Measurements from ENCODE around the gene PRADC1. TPM values are rescaled to one million over a fixed set of nuclear protein-coding genes. Genes with fewer than 3 reads are reported as not detected.

PRADC1 gene
- total and polyA plus RNA-seq, 2 donors (not counting 1 experiment from before 2014, with no cell fraction given): 11.7 to 12.3 TPM

DNA sequence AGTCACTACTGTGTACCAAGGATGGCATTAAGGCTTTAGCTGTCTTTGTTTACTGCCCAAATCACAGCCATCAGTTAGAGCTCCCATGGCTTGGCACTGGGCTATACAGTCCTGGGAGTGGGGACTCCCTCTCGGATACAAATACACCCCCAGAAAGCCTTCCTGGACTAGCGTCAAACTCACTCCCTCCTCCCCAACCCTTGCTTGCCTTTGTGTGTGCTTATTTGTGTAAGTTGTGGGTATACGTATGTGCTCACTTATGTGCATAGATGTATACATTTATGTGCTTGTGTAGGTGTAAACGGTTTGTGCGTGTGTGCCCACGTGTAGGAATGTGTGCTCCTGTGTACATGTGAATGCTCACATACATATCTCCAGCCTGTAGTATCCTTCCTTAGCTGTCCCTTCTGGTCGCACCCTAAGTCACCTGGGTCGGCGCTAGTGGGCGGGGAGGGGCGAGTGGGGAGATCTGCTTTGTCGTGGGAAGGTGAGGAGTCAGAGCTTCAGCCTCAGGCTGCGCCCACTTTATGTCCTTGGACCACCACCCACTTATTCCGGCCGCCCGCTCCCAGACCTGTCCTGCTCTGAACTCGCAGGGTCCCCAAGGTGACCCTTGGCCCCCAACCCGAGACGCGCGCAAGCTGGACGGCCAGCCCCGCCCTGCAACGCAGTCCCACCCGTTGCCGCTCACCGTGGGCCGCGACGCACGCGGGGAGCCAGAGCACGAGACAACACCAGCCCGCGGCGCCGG is 461 bp downstream of the PRADC1 start:
- peaks cover 5% of the 10 kb centered on the region for H3K36me3 ChIP-seq (ENCODE audit: control insufficient read depth, insufficient read depth, low read length)
- H3K4me3 ChIP-seq (replicated peaks in 1 of 4; ENCODE audit: control extremely low read depth in 1 of 4, insufficient read depth in 1 of 4, low read depth in 3 of 4, low read length in 4 of 4): peak overlapping the region; percentile 61 to 94 (median 68)
- H3K4me2 ChIP-seq (ENCODE audit: extremely low read depth, insufficient read depth, low read length): peak overlapping the region; percentile 80
- peaks cover 8% of the 10 kb centered on the region for H3K4me1 ChIP-seq (ENCODE audit: control insufficient read depth, extremely low read depth, insufficient read depth, low read length)
- no peaks in the 10 kb centered on the region for H3K9me3 ChIP-seq (ENCODE audit: control insufficient read depth, insufficient read depth, low read depth, low read length)
- no peaks in the 10 kb centered on the region for H3K27me3 ChIP-seq (ENCODE audit: control insufficient read depth, insufficient read depth, low read length)
- peaks cover 36% of the 10 kb centered on the region for H3K79me2 ChIP-seq (ENCODE audit: control insufficient read depth, insufficient read depth, low read length)
- H3K9ac ChIP-seq (ENCODE audit: insufficient read depth, low read length): peak overlapping the region; percentile 74
- H3K27ac ChIP-seq (ENCODE audit: insufficient read depth, low read length): peak overlapping the region; percentile 66
- no peaks in the 10 kb centered on the region for H4K20me1 ChIP-seq (ENCODE audit: control insufficient read depth, extremely low read depth, insufficient read depth, low read length)
- H2AFZ ChIP-seq (ENCODE audit: low read length): peak overlapping the region; percentile 85
- no peak for DNase-seq (ENCODE audit: low read depth in 2 of 2)
- TF ChIP-seq EZH2 (IDR thresholded peaks at IDR 0.05; ENCODE audit: low read length, missing control alignments): no peak
- TF ChIP-seq, protein P1, sequence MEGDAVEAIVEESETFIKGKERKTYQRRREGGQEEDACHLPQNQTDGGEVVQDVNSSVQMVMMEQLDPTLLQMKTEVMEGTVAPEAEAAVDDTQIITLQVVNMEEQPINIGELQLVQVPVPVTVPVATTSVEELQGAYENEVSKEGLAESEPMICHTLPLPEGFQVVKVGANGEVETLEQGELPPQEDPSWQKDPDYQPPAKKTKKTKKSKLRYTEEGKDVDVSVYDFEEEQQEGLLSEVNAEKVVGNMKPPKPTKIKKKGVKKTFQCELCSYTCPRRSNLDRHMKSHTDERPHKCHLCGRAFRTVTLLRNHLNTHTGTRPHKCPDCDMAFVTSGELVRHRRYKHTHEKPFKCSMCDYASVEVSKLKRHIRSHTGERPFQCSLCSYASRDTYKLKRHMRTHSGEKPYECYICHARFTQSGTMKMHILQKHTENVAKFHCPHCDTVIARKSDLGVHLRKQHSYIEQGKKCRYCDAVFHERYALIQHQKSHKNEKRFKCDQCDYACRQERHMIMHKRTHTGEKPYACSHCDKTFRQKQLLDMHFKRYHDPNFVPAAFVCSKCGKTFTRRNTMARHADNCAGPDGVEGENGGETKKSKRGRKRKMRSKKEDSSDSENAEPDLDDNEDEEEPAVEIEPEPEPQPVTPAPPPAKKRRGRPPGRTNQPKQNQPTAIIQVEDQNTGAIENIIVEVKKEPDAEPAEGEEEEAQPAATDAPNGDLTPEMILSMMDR (conservative IDR thresholded peaks at IDR 0.05 in 1 of 2, IDR thresholded peaks at IDR 0.05 in 1 of 2; ENCODE audit: low read depth in 1 of 2, low read length in 2 of 2): no peak

DNA sequence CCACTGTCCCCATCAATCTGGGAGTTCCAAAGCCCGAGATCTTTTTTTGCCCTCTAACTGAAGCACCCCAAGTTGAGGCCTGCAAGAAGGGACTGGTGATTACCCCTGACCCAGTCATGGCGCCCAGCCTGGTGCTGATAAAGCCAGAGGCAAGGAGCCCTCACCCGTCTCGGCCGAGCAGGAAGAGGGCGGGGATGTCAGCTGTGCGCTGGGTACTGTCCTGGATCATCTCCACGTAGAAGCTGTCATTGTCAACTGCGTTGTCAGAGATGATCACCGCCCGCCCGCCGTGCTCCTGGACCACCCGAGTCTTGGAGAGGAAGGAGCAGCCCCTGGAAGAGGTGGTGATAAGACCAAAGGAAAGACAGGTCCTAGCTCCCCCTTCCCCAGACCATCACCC is 4.4 kb downstream of the PRADC1 start:
- Histone ChIP-seq H4K20me1 (ENCODE audit: control insufficient read depth, extremely low read depth, insufficient read depth, low read length) (no peaks in the 10 kb centered on the region), H3K27ac (ENCODE audit: insufficient read depth, low read length) (no peak overlapping the region), H3K27me3 (ENCODE audit: control insufficient read depth, insufficient read depth, low read length) (no peaks in the 10 kb centered on the region), H3K9ac (ENCODE audit: insufficient read depth, low read length) (no peak overlapping the region), H3K79me2 (ENCODE audit: control insufficient read depth, insufficient read depth, low read length) (peaks cover 2% of the 10 kb centered on the region), H3K9me3 (ENCODE audit: control insufficient read depth, insufficient read depth, low read depth, low read length) (no peaks in the 10 kb centered on the region), H3K36me3 (ENCODE audit: control insufficient read depth, insufficient read depth, low read length) (peaks cover 6% of the 10 kb centered on the region), H2AFZ (ENCODE audit: low read length) (no peak overlapping the region), H3K4me1 (ENCODE audit: control insufficient read depth, extremely low read depth, insufficient read depth, low read length) (peaks cover 3% of the 10 kb centered on the region), H3K4me3 (replicated peaks in 1 of 4; ENCODE audit: control extremely low read depth in 1 of 4, insufficient read depth in 1 of 4, low read depth in 3 of 4, low read length in 4 of 4) (no peak overlapping the region), H3K4me2 (ENCODE audit: extremely low read depth, insufficient read depth, low read length) (no peak overlapping the region)
- no peak for TF ChIP-seq EZH2 (IDR thresholded peaks at IDR 0.05; ENCODE audit: low read length, missing control alignments)
- TF ChIP-seq, protein P1 (conservative IDR thresholded peaks at IDR 0.05 in 1 of 2, IDR thresholded peaks at IDR 0.05 in 1 of 2; ENCODE audit: low read depth in 1 of 2, low read length in 2 of 2): no peak
- DNase-seq (ENCODE audit: low read depth in 2 of 2): no peak

DNA sequence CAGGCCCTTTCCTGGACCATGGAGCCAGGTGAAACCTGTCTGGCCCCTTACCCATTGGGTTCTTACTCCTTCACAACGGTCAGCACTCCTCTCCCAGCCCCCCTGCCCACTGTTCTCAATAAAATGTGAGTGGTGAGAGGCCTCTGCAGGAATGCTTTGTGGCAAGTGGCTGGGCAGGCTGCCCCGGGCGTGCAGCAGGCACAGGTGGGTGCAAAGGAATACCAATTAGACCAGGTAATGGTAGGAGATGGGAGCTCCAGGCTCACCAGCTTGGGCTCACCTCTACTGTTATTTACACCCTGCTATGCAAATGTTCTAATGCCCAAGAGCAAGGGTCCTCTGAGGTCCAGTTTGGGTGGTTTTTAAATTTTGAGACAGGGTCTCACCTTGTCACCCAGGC is 6.0 kb downstream of the PRADC1 start:
- Histone ChIP-seq H2AFZ (ENCODE audit: low read length) (no peak overlapping the region), H3K4me1 (ENCODE audit: control insufficient read depth, extremely low read depth, insufficient read depth, low read length) (no peaks in the 10 kb centered on the region), H3K27me3 (ENCODE audit: control insufficient read depth, insufficient read depth, low read length) (no peaks in the 10 kb centered on the region), H3K36me3 (ENCODE audit: control insufficient read depth, insufficient read depth, low read length) (peaks cover 11% of the 10 kb centered on the region), H3K4me2 (ENCODE audit: extremely low read depth, insufficient read depth, low read length) (no peak overlapping the region), H3K9me3 (ENCODE audit: control insufficient read depth, insufficient read depth, low read depth, low read length) (no peaks in the 10 kb centered on the region), H4K20me1 (ENCODE audit: control insufficient read depth, extremely low read depth, insufficient read depth, low read length) (no peaks in the 10 kb centered on the region), H3K4me3 (replicated peaks in 1 of 4; ENCODE audit: control extremely low read depth in 1 of 4, insufficient read depth in 1 of 4, low read depth in 3 of 4, low read length in 4 of 4) (no peak overlapping the region), H3K79me2 (ENCODE audit: control insufficient read depth, insufficient read depth, low read length) (no peaks in the 10 kb centered on the region), H3K27ac (ENCODE audit: insufficient read depth, low read length) (no peak overlapping the region), H3K9ac (ENCODE audit: insufficient read depth, low read length) (no peak overlapping the region)
- TF ChIP-seq, protein P1 (conservative IDR thresholded peaks at IDR 0.05 in 1 of 2, IDR thresholded peaks at IDR 0.05 in 1 of 2; ENCODE audit: low read depth in 1 of 2, low read length in 2 of 2): no peak
- no peak for TF ChIP-seq EZH2 (IDR thresholded peaks at IDR 0.05; ENCODE audit: low read length, missing control alignments)
- DNase-seq (ENCODE audit: low read depth in 2 of 2): no peak

Measured in fibroblast of lung (primary cell).